GM12878 (cell line): ENCODE data around the gene INO80D. TPM values are rescaled to one million over a fixed set of nuclear protein-coding genes. Genes with fewer than 3 reads are reported as not detected.
"Not testable (repeated sequence)": the region's sequence is repeated elsewhere in the genome, so short reads cannot be mapped to it uniquely, and the experiment has no call there.

ENCODE experiments used
- ATAC-seq: fragments of 200-7000 bp; cut with Tn5 transposase; 3 replicates; pipeline ENCODE4 v1.9.1; 2020; ENCODE audit warnings: mild to moderate bottlenecking, moderate library complexity
- BruUV-seq: library from RNA; stranded (reverse); fragments of 400-500 nt; replicated peaks from 2 replicates; lab custom pipeline; 2021; lab: Mats Ljungman, UMichigan
- CTCF ChIA-PET: fragments of 300-600 bp; sonication (Branson Sonifier 250); formaldehyde crosslinking; extraction: SDS; loops from one replicate; lab custom pipeline; 2021; ENCODE audit warnings: inconsistent platforms; lab: Yijun Ruan, JAX
- POLR2A ChIA-PET: fragments of 350-600 bp; formaldehyde crosslinking; extraction: SDS; loops from one replicate; lab custom pipeline; 2021; ENCODE audit warnings: inconsistent platforms; lab: Charles Lee
- RAD21 ChIA-PET: fragments of 300-600 bp; sonication (Branson Sonifier 250); formaldehyde crosslinking; loops from one replicate; lab custom pipeline; 2023; ENCODE audit warnings: antibody characterized with exemption; ENCODE audit not compliant: unreplicated experiment; lab: Charles Lee
- SMC1A ChIA-PET: fragments of 300-600 bp; sonication (Branson Sonifier 250); formaldehyde crosslinking; loops from one replicate; lab custom pipeline; 2023; ENCODE audit not compliant: unreplicated experiment, uncharacterized antibody; lab: Charles Lee
- DNase-seq: peaks from one replicate; pipeline ENCODE4 v3.0.0-alpha.2; 2011; ENCODE audit warnings: low read depth, low spot score
- FAIRE-seq: peaks from 3 replicates; lab custom pipeline; 2011; peaks lifted over from hg19 to GRCh38; lab: Jason Lieb, UNC
- H2AFZ ChIP-seq: 2 replicates; pipeline ENCODE4 v1.6.0; 2011; ENCODE audit warnings: low read depth, low read length, control low read depth; ENCODE audit not compliant: control insufficient read depth
- H3K27ac ChIP-seq: 2 replicates; pipeline ENCODE4 v1.5.1; 2011; ENCODE audit warnings: control low read depth; ENCODE audit not compliant: control insufficient read depth, insufficient read depth
- H3K27me3 ChIP-seq, 2 experiments: replicated peaks in 1 of 2; 2 replicates each; pipeline versions ENCODE4 v1.6.0 to v1.6.1; 2011; ENCODE audit warnings: low read length in 1 of 2; ENCODE audit not compliant: control insufficient read depth in 2 of 2, insufficient read depth in 2 of 2
- H3K36me3 ChIP-seq, 2 experiments: 2 replicates each; pipeline ENCODE4 v1.5.1; 2011; ENCODE audit warnings: low read length in 1 of 2; ENCODE audit not compliant: control insufficient read depth in 2 of 2, insufficient read depth in 2 of 2
- H3K4me1 ChIP-seq: 2 replicates; pipeline ENCODE4 v1.6.1; 2011; ENCODE audit warnings: mild to moderate bottlenecking, low read length, moderate library complexity, mixed read lengths; ENCODE audit not compliant: control insufficient read depth, insufficient read depth
- H3K4me2 ChIP-seq: 2 replicates; pipeline ENCODE4 v1.6.0; 2011; ENCODE audit warnings: control low read depth; ENCODE audit not compliant: control insufficient read depth, insufficient read depth
- H3K4me3 ChIP-seq: fragments of 200-600 bp; sonication (generic); 2 replicates; pipeline ENCODE4 v1.5.1; 2016
- H3K79me2 ChIP-seq: 2 replicates; pipeline ENCODE4 v1.6.0; 2011; ENCODE audit warnings: low read length; ENCODE audit not compliant: control insufficient read depth, insufficient read depth
- H3K9ac ChIP-seq: 2 replicates; pipeline ENCODE4 v1.8.0; 2011; ENCODE audit warnings: low read length, control low read depth, mixed read lengths; ENCODE audit not compliant: control insufficient read depth, insufficient read depth
- H3K9me3 ChIP-seq: replicated peaks from 3 replicates; pipeline ENCODE4 v1.5.1; 2011; ENCODE audit warnings: mild to moderate bottlenecking, low read length; ENCODE audit not compliant: control insufficient read depth, insufficient read depth
- H4K20me1 ChIP-seq: 2 replicates; pipeline ENCODE4 v1.6.0; 2011; ENCODE audit not compliant: control insufficient read depth, insufficient read depth
- IRF4 ChIP-seq: IDR thresholded peaks from 2 replicates; pipeline ENCODE4 v1.6.1; 2011; ENCODE audit warnings: low read depth, low read length
- JUND ChIP-seq: IDR thresholded peaks from 2 replicates; pipeline ENCODE4 v1.6.1; 2012; ENCODE audit warnings: low read depth, mild to moderate bottlenecking, low read length, improper control_type of control experiment, moderate library complexity
- KDM1A ChIP-seq: fragments of 200-600 bp; sonication (generic); IDR thresholded peaks from 2 replicates; pipeline ENCODE4 v1.6.1; 2016; ENCODE audit warnings: borderline replicate concordance
- NBN ChIP-seq: fragments of 450-650 bp; IDR thresholded peaks from 2 replicates; pipeline ENCODE4 v1.6.1; 2016
- PML ChIP-seq: IDR thresholded peaks from 2 replicates; pipeline ENCODE4 v1.6.1; 2012; ENCODE audit warnings: low read length, inconsistent platforms
- TARDBP ChIP-seq: IDR thresholded peaks from 2 replicates; pipeline ENCODE4 v1.6.1; 2016; ENCODE audit warnings: borderline replicate concordance
- TCF3 ChIP-seq: IDR thresholded peaks from 2 replicates; pipeline ENCODE4 v1.6.1; 2012; ENCODE audit warnings: low read depth, mild to moderate bottlenecking, low read length, borderline replicate concordance; ENCODE audit not compliant: insufficient read depth
- ZZZ3 ChIP-seq: IDR thresholded peaks from 2 replicates; pipeline ENCODE4 v1.6.1; 2011; ENCODE audit warnings: low read depth; ENCODE audit not compliant: control insufficient read depth, insufficient read length
- WGBS: methylation state at CpG from one replicate; pipeline ENCODE4 v1.1.6; 2016; ENCODE audit warnings: low lambda C conversion rate; ENCODE audit not compliant: insufficient replicate concordance, insufficient coverage; ENCODE audit errors: missing lambda C conversion rate; 5-methylcytosine and 5-hydroxymethylcytosine counted together
- in situ Hi-C: fragments of 300-500 bp; cut with MboI; formaldehyde crosslinking; loops from 9 replicates; pipeline ENCODE4 v1.14.3; 2018; ENCODE audit warnings: mixed read lengths
- intact Hi-C: fragments of 100-400 bp; cut with micrococcal nuclease; formaldehyde crosslinking; loops from one replicate; pipeline ENCODE4 v1.14.2; 2022; ENCODE audit not compliant: unreplicated experiment
- polyA plus RNA-seq, 11 experiments: library from polyadenylated mRNA; depleted of rRNA in 4 of 11; unstranded in 6 of 11; stranded (reverse) in 5 of 11; fragments of >200 nt; fragmentation: Nextera tagmentation in 4 of 11; fragmentation: Illumina TruSeq in 1 of 11; extraction: Ambion mirVana in 4 of 11; extraction: Trizol in 1 of 11; gene quantifications; 1 replicate in 1 of 11; 2 replicates in 10 of 11; pipeline versions ENCODE4 v1.2.1 to v1.2.3, GENCODE V29; 2011 to 2016; ENCODE audit warnings: inconsistent platforms in 2 of 11, missing spikeins in 2 of 11, low read depth in 1 of 11
- total RNA-seq, 4 experiments: library from RNA; depleted of rRNA in 3 of 4; stranded (reverse); fragments of >200 nt in 3 of 4; fragmentation: Illumina TruSeq in 1 of 4; extraction: Trizol in 1 of 4; gene quantifications; 2 replicates each; pipeline versions ENCODE4 v1.2.1 to v1.2.3, GENCODE V29; 2013 to 2021
- TF ChIP-seq, protein P1 (sequence below): IDR thresholded peaks from 2 replicates; pipeline ENCODE4 v1.6.1; 2012; ENCODE audit warnings: low read length, inconsistent platforms

Gene INO80D
- total and polyA plus RNA-seq, 10 of the 15 experiments (the other 5 are each of a cell fraction or from before 2014, with no cell fraction given) = 0.73 to 16.3 (median 4.7) TPM

DNA sequence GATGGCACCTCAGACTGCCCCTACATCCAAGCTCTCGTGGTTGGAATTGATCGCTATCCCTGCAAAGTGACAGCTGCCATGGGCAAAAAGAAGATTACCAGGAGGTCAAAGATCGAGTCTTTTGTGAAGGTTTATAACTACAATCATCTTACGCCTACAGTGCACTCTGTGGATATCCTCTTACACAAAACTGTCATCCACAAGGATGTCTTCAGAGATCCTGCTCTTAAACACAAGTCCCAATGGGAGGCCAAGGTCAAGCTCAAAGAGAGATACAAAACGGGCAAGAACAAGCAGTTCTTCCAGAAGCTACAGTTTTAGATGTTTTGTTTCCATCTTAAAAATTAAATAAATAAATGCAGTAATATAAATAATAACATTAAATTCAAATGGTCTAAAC, 45.4 kb downstream of the INO80D start:
- intact Hi-C loops = no loop called here
- no peak for DNase-seq
- SMC1A ChIA-PET = interaction anchor here (1.2 kb wide), 1 partner anchor 43 kb away, joined by 3 read pairs; no protein-coding TSS in a partner anchor
- H3K4me2 ChIP-seq = no peak overlapping the region
- RAD21 ChIA-PET = no interaction called here
- no peak overlapping the region for H2AFZ ChIP-seq
- no peak overlapping the region for H3K27ac ChIP-seq
- no peaks in the 10 kb centered on the region for H3K4me1 ChIP-seq
- no peak for ATAC-seq
- WGBS = 92% methylated on average over 5 of the region's 5 CpGs
- TF ChIP-seq ZZZ3 (no peak), TCF3 (no peak), IRF4 (no peak), NBN (no peak), TARDBP (no peak), JUND (no peak), KDM1A (no peak), PML (no peak)
- TF ChIP-seq, protein P1, sequence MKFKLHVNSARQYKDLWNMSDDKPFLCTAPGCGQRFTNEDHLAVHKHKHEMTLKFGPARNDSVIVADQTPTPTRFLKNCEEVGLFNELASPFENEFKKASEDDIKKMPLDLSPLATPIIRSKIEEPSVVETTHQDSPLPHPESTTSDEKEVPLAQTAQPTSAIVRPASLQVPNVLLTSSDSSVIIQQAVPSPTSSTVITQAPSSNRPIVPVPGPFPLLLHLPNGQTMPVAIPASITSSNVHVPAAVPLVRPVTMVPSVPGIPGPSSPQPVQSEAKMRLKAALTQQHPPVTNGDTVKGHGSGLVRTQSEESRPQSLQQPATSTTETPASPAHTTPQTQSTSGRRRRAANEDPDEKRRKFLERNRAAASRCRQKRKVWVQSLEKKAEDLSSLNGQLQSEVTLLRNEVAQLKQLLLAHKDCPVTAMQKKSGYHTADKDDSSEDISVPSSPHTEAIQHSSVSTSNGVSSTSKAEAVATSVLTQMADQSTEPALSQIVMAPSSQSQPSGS = no peak
- H3K9me3 ChIP-seq = no peaks in the 10 kb centered on the region; the same call in 2 of the 3 replicates
- in situ Hi-C loops = no loop called here
- no TSS peak for BruUV-seq
- no peak overlapping the region for H3K4me3 ChIP-seq
- no peak overlapping the region for H3K9ac ChIP-seq
- no peaks in the 10 kb centered on the region for H3K27me3 ChIP-seq
- no peaks in the 10 kb centered on the region for H3K79me2 ChIP-seq
- CTCF ChIA-PET = interaction anchor here (1.2 kb wide), 1 partner anchor 15 kb away, joined by 3 read pairs; no protein-coding TSS in a partner anchor
- peaks cover 0 to 14% of the 10 kb centered on the region in 2 experiments for H3K36me3 ChIP-seq
- no peak for FAIRE-seq
- H4K20me1 ChIP-seq = no peaks in the 10 kb centered on the region
- POLR2A ChIA-PET = no interaction called here

DNA sequence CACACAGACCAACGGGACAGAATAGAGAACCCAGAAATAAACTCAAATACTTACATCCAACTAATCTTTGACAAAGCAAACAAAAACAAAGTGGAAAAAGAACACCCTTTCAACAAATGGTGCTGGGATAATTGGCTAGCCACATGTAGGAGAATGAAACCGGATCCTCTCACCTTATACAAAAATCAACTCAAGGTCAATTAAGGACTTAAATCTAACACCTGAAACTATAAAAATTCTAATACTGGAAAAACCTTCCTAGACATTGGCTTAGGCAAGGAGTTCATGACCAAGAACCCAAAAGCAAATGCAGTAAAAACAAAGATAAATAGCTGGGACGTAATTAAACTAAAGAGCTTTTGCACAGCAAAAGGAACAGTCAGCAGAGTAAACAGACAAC, 50.6 kb downstream of the INO80D start:
- CTCF ChIA-PET, RAD21 ChIA-PET, H3K27me3 ChIP-seq, intact Hi-C loops, H3K4me2 ChIP-seq, BruUV-seq, SMC1A ChIA-PET, H3K9me3 ChIP-seq, H3K4me3 ChIP-seq, DNase-seq, H3K79me2 ChIP-seq, H2AFZ ChIP-seq, FAIRE-seq, POLR2A ChIA-PET, H3K4me1 ChIP-seq, H4K20me1 ChIP-seq, in situ Hi-C loops, ATAC-seq, H3K27ac ChIP-seq, H3K9ac ChIP-seq: not testable (repeated sequence)
- 84% methylated on average over 3 of the region's 3 CpGs for WGBS
- peaks cover 4 to 24% of the 10 kb centered on the region in 2 experiments for H3K36me3 ChIP-seq

DNA sequence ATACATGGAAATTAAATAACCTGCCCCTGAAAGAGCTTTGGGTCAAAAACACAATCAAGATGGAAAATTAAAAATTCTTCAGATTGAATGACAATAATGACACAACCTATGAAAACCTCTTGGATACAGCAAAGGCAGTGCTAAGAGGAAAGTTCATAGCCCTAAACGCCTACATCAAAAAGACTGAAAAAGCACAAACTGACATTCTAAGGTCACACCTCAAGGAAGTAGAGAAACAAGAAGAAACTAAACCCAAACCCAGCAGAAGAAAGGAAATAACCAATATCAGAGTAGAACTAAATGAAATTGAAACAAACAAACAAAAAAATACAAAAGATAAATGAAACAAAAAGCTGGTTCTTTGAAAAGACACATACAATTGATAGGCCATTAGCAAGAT, 52.5 kb downstream of the INO80D start:
- RAD21 ChIA-PET = not testable (repeated sequence)

More for the DNA sequence above, 52.5 kb downstream of the INO80D start:
- H3K36me3 ChIP-seq = peaks cover 4 to 23% of the 10 kb centered on the region in 2 experiments
- DNase-seq, H2AFZ ChIP-seq, CTCF ChIA-PET, H3K79me2 ChIP-seq, H3K4me1 ChIP-seq, H3K27me3 ChIP-seq, H3K4me2 ChIP-seq, H3K4me3 ChIP-seq, POLR2A ChIA-PET, ATAC-seq, H4K20me1 ChIP-seq, intact Hi-C loops, FAIRE-seq, H3K9me3 ChIP-seq, in situ Hi-C loops, H3K9ac ChIP-seq, BruUV-seq, H3K27ac ChIP-seq: not testable (repeated sequence)
- 55% methylated on average over 1 of the region's 1 CpG for WGBS
- SMC1A ChIA-PET = interaction anchor here (0.9 kb wide), 1 partner anchor 15 kb away, joined by 3 read pairs; no protein-coding TSS in a partner anchor
